PC-9 (cell line): ENCODE data around the gene EXOC2.

Experiments used
- CTCF ChIP-seq: fragments of 200-600 bp; sonication (generic); conservative IDR thresholded peaks from 2 replicates; pipeline ENCODE4 v1.6.1; 2017; ENCODE audit warnings: mixed run types, antibody characterized with exemption, mild to moderate bottlenecking, moderate library complexity
- EZH2 ChIP-seq: fragments of 200-600 bp; sonication (generic); IDR thresholded peaks from 2 replicates; pipeline ENCODE4 v1.8.0; 2017; ENCODE audit warnings: antibody characterized with exemption, low read depth

- TF ChIP-seq CTCF (no peak; the same call in 1 of the 2 replicates), EZH2 (no peak)
These were observed 113.6 kb downstream of the EXOC2 start for GRCh38 chr6:579339-579738.
